Measurements from ENCODE around the gene ANO7. TPM values are rescaled to one million over a fixed set of nuclear protein-coding genes. Genes with fewer than 3 reads are reported as not detected.

The ANO7 gene
- total RNA-seq, 2 donors from 2014 or later = 140 to 187 TPM

GRCh38 chr2:241213567-241213966 is 25.1 kb downstream of the ANO7 start:
- Histone ChIP-seq H3K36me3 (no peaks in the 10 kb centered on the region), H3K4me1 (replicated peaks) (peaks cover 1% of the 10 kb centered on the region), H3K27ac (no peak overlapping the region), H3K27me3 (replicated peaks; ENCODE audit: insufficient read depth) (no peaks in the 10 kb centered on the region), H3K9me3 (no peaks in the 10 kb centered on the region), H3K4me3 (no peak overlapping the region)
- WGBS = 74% methylated on average over 7 of the region's 7 CpGs
- intact Hi-C loops (cut with DNase I) = loop anchor here (10.0 kb wide), 1 partner anchor 109 kb away; the partner anchor contains the start of gene MTERF4
- no peak for DNase-seq (ENCODE audit: low spot score)
- TF ChIP-seq CTCF (IDR thresholded peaks at IDR 0.05) (no peak), POLR2A (IDR thresholded peaks at IDR 0.05) (no peak), POLR2AphosphoS5 (IDR thresholded peaks at IDR 0.05) (no peak)

- Histone ChIP-seq H3K36me3 (no peaks in the 10 kb centered on the region), H3K4me3 (no peak overlapping the region), H3K9me3 (no peaks in the 10 kb centered on the region), H3K4me1 (replicated peaks) (peaks cover 2% of the 10 kb centered on the region), H3K27me3 (replicated peaks; ENCODE audit: insufficient read depth) (no peaks in the 10 kb centered on the region), H3K27ac (no peak overlapping the region)
- intact Hi-C loops (cut with DNase I) = loop anchor here (10.0 kb wide), 1 partner anchor 109 kb away; the partner anchor contains the start of gene MTERF4
- TF ChIP-seq POLR2AphosphoS5 (IDR thresholded peaks at IDR 0.05) (no peak), POLR2A (IDR thresholded peaks at IDR 0.05) (no peak), CTCF (IDR thresholded peaks at IDR 0.05) (no peak)
- no peak for DNase-seq (ENCODE audit: low spot score)
- WGBS = 65% methylated on average over 7 of the region's 10 CpGs
Measured at GRCh38 chr2:241214209-241214608, 25.7 kb downstream of the ANO7 start.

- WGBS = 87% methylated on average over 5 of the region's 12 CpGs
- no peak for TF ChIP-seq POLR2AphosphoS5 (IDR thresholded peaks at IDR 0.05)
- no peak for TF ChIP-seq POLR2A (IDR thresholded peaks at IDR 0.05)
- no peak for TF ChIP-seq CTCF (IDR thresholded peaks at IDR 0.05)
- no peak for DNase-seq (ENCODE audit: low spot score)
- peaks cover 2% of the 10 kb centered on the region for H3K4me1 ChIP-seq (replicated peaks)
- H3K27me3 ChIP-seq (replicated peaks; ENCODE audit: insufficient read depth) = no peaks in the 10 kb centered on the region
- no peaks in the 10 kb centered on the region for H3K36me3 ChIP-seq
- H3K9me3 ChIP-seq = no peaks in the 10 kb centered on the region
- H3K4me3 ChIP-seq = no peak overlapping the region
- H3K27ac ChIP-seq = no peak overlapping the region
- intact Hi-C loops (cut with DNase I) = loop anchor here (5.0 to 10.0 kb wide), 2 partner anchors 67 to 110 kb away; partner anchors contain the start of genes MTERF4 and PASK
Measured at GRCh38 chr2:241214766-241215165, 26.3 kb downstream of the ANO7 start.

- Histone ChIP-seq H3K4me1 (replicated peaks) (peaks cover 2% of the 10 kb centered on the region), H3K27me3 (replicated peaks; ENCODE audit: insufficient read depth) (no peaks in the 10 kb centered on the region), H3K36me3 (no peaks in the 10 kb centered on the region), H3K4me3 (no peak overlapping the region), H3K27ac (peak overlapping the region in 1 of 2 donors; percentile 91), H3K9me3 (no peaks in the 10 kb centered on the region)
- 73% methylated on average over 9 of the region's 9 CpGs for WGBS
- intact Hi-C loops (cut with DNase I) = loop anchor here (5.0 to 10.0 kb wide), 2 partner anchors 68 to 111 kb away; partner anchors contain the start of genes MTERF4 and PASK
- TF ChIP-seq POLR2AphosphoS5 (IDR thresholded peaks at IDR 0.05) = no peak
- no peak for TF ChIP-seq CTCF (IDR thresholded peaks at IDR 0.05)
- TF ChIP-seq POLR2A (IDR thresholded peaks at IDR 0.05) = no peak
- no peak for DNase-seq (ENCODE audit: low spot score)
Measured at GRCh38 chr2:241215421-241215820, 26.9 kb downstream of the ANO7 start.

GRCh38 chr2:241216211-241216761 is 27.8 kb downstream of the ANO7 start:
- TF ChIP-seq POLR2AphosphoS5 (IDR thresholded peaks at IDR 0.05) = no peak
- TF ChIP-seq POLR2A (IDR thresholded peaks at IDR 0.05) = no peak
- no peak for TF ChIP-seq CTCF (IDR thresholded peaks at IDR 0.05)
- Histone ChIP-seq H3K27ac (peak overlapping the region; percentile 91), H3K36me3 (no peaks in the 10 kb centered on the region), H3K4me1 (replicated peaks) (peaks cover 2% of the 10 kb centered on the region), H3K9me3 (no peaks in the 10 kb centered on the region), H3K4me3 (no peak overlapping the region), H3K27me3 (replicated peaks; ENCODE audit: insufficient read depth) (no peaks in the 10 kb centered on the region)
- WGBS = 58% methylated on average over 14 of the region's 14 CpGs
- intact Hi-C loops (cut with DNase I) = loop anchor here (5.0 to 10.0 kb wide), 2 partner anchors 69 to 111 kb away; partner anchors contain the start of genes MTERF4 and PASK
- DNase-seq (ENCODE audit: low spot score) = no peak

Measured in prostate gland (tissue), 2 donors.